Measurements from ENCODE around the gene EDARADD. TPM values are rescaled to one million over a fixed set of nuclear protein-coding genes. Genes with fewer than 3 reads are reported as not detected.

The EDARADD gene
- total RNA-seq, 1 donor from 2014 or later, result 12.3 TPM

DNA sequence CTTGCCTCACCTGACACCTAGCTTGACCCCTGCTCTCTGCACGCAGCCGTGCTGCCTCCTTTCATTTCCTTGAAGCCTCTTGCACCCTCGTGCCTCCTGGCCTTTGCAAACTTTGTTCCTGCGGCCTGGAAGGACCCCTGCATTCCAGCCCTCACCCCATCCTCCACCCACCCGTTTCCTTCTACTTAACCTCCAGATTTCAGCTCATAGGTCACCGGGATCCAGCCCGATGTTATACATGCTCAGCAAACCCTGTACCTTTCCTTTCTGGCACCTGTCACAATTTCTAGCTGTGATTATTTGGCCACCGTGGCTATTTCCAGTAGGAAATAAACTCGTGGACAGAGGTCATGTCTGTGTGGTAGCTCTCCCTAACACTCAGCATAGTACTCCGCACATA, 4.5 kb downstream of the EDARADD start:
- H3K36me3 Mint-ChIP-seq (ENCODE audit: insufficient read depth), result peaks cover 2% of the 10 kb centered on the region
- H3K4me3 Mint-ChIP-seq (ENCODE audit: low read depth), result peak overlapping the region; percentile 9
- no peak for DNase-seq (ENCODE audit: low spot score, unreplicated experiment)
- no peak overlapping the region for H3K27ac Mint-ChIP-seq
- TF ChIP-seq, protein P1, sequence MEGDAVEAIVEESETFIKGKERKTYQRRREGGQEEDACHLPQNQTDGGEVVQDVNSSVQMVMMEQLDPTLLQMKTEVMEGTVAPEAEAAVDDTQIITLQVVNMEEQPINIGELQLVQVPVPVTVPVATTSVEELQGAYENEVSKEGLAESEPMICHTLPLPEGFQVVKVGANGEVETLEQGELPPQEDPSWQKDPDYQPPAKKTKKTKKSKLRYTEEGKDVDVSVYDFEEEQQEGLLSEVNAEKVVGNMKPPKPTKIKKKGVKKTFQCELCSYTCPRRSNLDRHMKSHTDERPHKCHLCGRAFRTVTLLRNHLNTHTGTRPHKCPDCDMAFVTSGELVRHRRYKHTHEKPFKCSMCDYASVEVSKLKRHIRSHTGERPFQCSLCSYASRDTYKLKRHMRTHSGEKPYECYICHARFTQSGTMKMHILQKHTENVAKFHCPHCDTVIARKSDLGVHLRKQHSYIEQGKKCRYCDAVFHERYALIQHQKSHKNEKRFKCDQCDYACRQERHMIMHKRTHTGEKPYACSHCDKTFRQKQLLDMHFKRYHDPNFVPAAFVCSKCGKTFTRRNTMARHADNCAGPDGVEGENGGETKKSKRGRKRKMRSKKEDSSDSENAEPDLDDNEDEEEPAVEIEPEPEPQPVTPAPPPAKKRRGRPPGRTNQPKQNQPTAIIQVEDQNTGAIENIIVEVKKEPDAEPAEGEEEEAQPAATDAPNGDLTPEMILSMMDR (IDR thresholded peaks at IDR 0.05; ENCODE audit: unreplicated experiment), result no peak
- H3K27me3 Mint-ChIP-seq, result peaks cover 11% of the 10 kb centered on the region
- no peaks in the 10 kb centered on the region for H3K9me3 Mint-ChIP-seq (ENCODE audit: low read depth)
- peaks cover 29% of the 10 kb centered on the region for H3K4me1 Mint-ChIP-seq (ENCODE audit: low read depth)

DNA sequence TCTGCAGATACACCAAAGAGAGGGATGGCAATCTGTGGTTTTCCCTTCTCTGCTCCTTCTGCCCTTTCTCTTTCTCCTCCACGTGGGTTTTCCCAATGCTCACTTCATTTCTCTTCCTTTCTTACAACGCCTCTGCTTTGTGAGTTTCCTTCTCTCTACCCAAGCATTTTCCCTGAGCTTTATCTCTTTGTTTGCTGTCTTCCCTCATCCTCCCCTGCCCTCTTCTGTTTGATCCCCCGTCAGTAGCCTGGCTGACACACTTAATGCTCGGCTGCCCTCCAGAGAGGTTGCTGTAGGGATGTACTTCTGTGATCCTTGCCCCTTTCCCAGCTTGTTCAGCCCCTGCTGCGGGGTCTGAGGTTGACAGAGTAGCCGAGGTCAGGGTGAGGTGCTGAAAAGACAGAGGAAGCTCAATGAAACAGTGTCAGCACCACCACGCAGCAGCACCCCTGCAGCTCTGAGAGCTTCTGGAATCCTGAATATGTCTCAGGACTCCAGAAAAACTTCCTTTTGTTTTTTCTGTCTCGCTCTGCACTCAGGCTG, 6.0 kb downstream of the EDARADD start:
- Mint-ChIP-seq H3K4me1 (ENCODE audit: low read depth) (peaks cover 39% of the 10 kb centered on the region), H3K27me3 (peaks cover 8% of the 10 kb centered on the region), H3K27ac (no peak overlapping the region), H3K9me3 (ENCODE audit: low read depth) (no peaks in the 10 kb centered on the region), H3K36me3 (ENCODE audit: insufficient read depth) (peaks cover 3% of the 10 kb centered on the region), H3K4me3 (ENCODE audit: low read depth) (no peak overlapping the region)
- no peak for DNase-seq (ENCODE audit: low spot score, unreplicated experiment)
- TF ChIP-seq, protein P1 (IDR thresholded peaks at IDR 0.05; ENCODE audit: unreplicated experiment), result no peak

DNA sequence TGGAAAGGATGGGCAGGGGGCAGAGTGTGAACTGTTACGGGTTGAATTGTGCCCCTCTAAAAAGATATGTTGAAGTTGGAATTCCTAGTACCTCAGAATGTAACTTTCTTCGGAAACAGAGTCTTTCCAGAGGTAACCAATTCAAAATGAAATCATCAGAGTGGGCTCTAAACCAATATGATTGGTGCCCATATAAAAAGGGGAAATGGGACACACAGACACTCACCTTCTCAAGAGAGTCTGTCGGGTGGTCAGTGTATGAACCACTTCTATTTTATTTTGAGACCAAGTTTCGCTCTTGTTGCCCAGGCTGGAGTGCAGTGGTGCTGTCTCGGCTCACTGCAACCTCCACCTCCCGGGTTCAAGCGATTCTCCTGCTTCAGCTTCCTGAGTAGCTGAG, 7.6 kb downstream of the EDARADD start:
- Mint-ChIP-seq H3K4me3 (ENCODE audit: low read depth) (no peak overlapping the region), H3K4me1 (ENCODE audit: low read depth) (peaks cover 36% of the 10 kb centered on the region), H3K27ac (no peak overlapping the region), H3K27me3 (peaks cover 4% of the 10 kb centered on the region), H3K9me3 (ENCODE audit: low read depth) (no peaks in the 10 kb centered on the region), H3K36me3 (ENCODE audit: insufficient read depth) (peaks cover 6% of the 10 kb centered on the region)
- no peak for DNase-seq (ENCODE audit: low spot score, unreplicated experiment)
- TF ChIP-seq, protein P1 (IDR thresholded peaks at IDR 0.05; ENCODE audit: unreplicated experiment), result no peak

DNA sequence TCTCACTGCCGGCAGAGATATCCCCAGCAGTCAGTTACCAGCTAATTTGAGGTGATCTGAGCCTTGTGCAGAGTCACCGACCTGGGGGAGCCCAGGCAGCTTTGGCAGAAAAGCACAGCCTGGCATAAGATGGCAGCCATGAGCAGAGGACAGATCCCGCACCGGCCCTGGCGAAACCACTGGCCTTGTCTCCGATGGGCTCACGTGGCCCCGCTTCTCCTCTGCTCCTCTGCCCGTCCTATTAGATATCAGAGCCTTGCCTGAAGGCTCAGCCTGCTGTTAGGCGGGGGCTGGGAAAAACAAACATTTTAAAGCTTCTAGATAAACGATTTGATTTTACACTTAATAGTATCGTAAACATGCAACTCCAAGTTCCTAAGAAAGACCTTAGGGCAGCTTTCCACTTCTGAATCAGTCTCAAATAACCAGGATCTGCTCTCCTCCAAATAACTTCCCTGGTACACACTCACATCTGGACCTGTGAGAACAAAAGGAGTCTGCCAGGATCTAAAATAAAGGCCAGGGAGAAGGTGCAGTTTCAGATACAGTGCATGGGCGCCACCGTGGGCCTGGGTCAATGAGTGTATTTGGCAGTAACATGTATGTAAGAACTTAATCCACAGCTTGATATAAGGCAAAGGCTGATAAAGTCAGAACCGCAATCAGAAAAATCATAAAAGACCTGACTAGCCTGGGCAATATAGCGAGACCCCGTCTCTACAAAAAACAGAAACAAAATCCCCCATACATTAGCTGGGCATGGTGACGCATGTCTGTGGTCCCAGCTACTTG, 10.0 kb downstream of the EDARADD start:
- Mint-ChIP-seq H3K9me3 (ENCODE audit: low read depth) (no peaks in the 10 kb centered on the region), H3K27me3 (peaks cover 4% of the 10 kb centered on the region), H3K4me1 (ENCODE audit: low read depth) (peaks cover 28% of the 10 kb centered on the region), H3K27ac (peak overlapping the region; percentile 86), H3K36me3 (ENCODE audit: insufficient read depth) (peaks cover 6% of the 10 kb centered on the region), H3K4me3 (ENCODE audit: low read depth) (no peak overlapping the region)
- DNase-seq (ENCODE audit: low spot score, unreplicated experiment), result no peak
- TF ChIP-seq, protein P1 (IDR thresholded peaks at IDR 0.05; ENCODE audit: unreplicated experiment), result no peak

DNA sequence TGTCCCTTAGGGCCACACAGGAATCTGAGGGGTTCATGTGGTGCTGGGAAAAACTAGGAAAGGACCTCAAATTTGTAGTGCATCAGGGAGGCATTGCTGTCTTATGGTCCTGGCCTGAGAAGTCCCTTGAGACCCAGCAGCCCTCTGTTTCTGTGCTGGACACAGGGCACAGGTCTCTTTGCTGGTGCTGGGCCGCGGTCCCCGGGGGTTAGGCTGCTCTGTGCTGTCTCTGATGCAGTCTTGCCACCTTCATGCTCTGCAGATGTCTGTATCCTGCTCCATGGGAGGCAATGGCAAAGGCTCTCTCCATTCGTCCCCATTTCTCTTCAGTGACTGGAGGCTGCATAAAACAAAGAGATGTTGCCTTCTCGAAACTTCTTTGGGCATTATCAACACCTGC, 13.0 kb downstream of the EDARADD start:
- no peak for DNase-seq (ENCODE audit: low spot score, unreplicated experiment)
- TF ChIP-seq, protein P1 (IDR thresholded peaks at IDR 0.05; ENCODE audit: unreplicated experiment), result no peak
- Mint-ChIP-seq H3K36me3 (ENCODE audit: insufficient read depth) (peaks cover 7% of the 10 kb centered on the region), H3K27ac (no peak overlapping the region), H3K9me3 (ENCODE audit: low read depth) (no peaks in the 10 kb centered on the region), H3K4me1 (ENCODE audit: low read depth) (peaks cover 12% of the 10 kb centered on the region), H3K27me3 (no peaks in the 10 kb centered on the region), H3K4me3 (ENCODE audit: low read depth) (no peak overlapping the region)
